Measurements from ENCODE around the gene PRDX5. TPM values are rescaled to one million over a fixed set of nuclear protein-coding genes. Genes with fewer than 3 reads are reported as not detected.

PRDX5 gene
- total and polyA plus RNA-seq, 4 donors, result 66.8 to 201 (median 135) TPM

- TF ChIP-seq, protein P1, sequence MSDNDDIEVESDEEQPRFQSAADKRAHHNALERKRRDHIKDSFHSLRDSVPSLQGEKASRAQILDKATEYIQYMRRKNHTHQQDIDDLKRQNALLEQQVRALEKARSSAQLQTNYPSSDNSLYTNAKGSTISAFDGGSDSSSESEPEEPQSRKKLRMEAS (IDR thresholded peaks at IDR 0.05), result no peak
- no peak for TF ChIP-seq RAD21 (IDR thresholded peaks at IDR 0.05)
- no peak for TF ChIP-seq JUND (IDR thresholded peaks at IDR 0.05)
- no peak for TF ChIP-seq CTCF (IDR thresholded peaks at IDR 0.05; ENCODE audit: low read depth, low read length, missing input control)
- no peak for TF ChIP-seq EGR1 (IDR thresholded peaks at IDR 0.05; ENCODE audit: low read depth in 2 of 2)
- TF ChIP-seq HNF4G (IDR thresholded peaks at IDR 0.05), result no peak
Measured at GRCh38 chr11:64278576-64279190, 39.2 kb upstream of the PRDX5 start (continued).

DNA sequence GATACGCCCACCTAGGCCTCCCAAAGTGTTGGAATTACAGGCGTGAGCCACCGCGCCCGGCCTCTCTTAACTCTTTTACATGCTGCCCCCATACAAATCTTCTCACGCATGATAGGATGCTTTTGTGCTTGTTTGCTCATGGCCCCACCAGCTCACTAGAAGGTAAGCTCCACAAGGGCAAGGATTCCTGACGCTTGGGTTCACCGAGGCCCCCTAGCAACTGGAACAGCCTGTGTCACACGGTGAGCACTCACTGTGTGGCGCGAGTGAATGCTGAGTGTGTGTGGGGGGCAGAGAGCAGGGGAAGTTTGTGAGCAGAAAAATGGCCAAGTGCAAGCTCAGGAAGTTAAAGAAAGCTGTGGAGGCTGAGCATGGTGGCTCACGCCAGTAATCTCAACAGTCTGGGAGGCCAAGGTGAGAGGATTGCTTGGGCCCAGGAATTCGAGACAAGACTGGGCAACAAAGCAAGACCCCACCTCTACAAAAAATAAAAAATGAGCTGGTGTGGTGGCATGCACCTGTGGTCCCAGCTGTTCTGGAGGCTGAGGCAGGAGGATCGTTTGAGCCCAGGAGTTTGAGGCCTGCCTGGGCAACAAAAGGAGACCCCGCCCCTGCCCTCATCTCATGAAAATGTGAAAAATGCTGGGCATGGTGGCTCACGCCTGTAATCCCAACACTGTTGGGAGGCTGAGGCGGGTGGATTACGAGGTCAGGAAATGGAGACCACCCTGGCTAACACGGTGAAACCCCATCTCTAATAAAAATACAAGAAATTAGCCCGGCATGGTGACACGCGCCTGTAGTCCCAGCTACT, 35.8 kb upstream of the PRDX5 start:
- Histone ChIP-seq H3K9ac (ENCODE audit: low read depth in 1 of 2, low read length in 2 of 2) (no peak overlapping the region), H3K9me3 (ENCODE audit: control insufficient read depth in 4 of 4, low read length in 3 of 4) (no peaks in the 10 kb centered on the region), H3K27ac (ENCODE audit: low read depth in 1 of 2, low read length in 2 of 2) (no peak overlapping the region), H3K4me3 (ENCODE audit: low read depth in 1 of 3, low read length in 3 of 3) (no peak overlapping the region), H3K27me3 (ENCODE audit: control insufficient read depth in 4 of 4, insufficient read depth in 4 of 4, low read length in 3 of 4) (no peaks in the 10 kb centered on the region), H3K36me3 (ENCODE audit: control insufficient read depth in 4 of 4, insufficient read depth in 3 of 4, low read depth in 1 of 4, low read length in 3 of 4) (peaks cover 0 to 12% (median 6%) of the 10 kb centered on the region in 4 donors), H3K4me1 (ENCODE audit: control insufficient read depth in 4 of 4, insufficient read depth in 4 of 4, low read length in 3 of 4) (peaks cover 2 to 26% (median 23%) of the 10 kb centered on the region in 4 donors)
- DNase-seq (ENCODE audit: low spot score), result no peak
- WGBS, result 97% methylated on average over 22 of the region's 22 CpGs
- TF ChIP-seq SP1 (IDR thresholded peaks at IDR 0.05), result no peak
- TF ChIP-seq CTCF (IDR thresholded peaks at IDR 0.05; ENCODE audit: low read depth, low read length, missing input control), result no peak
- TF ChIP-seq RXRA (IDR thresholded peaks at IDR 0.05), result no peak
- TF ChIP-seq YY1 (IDR thresholded peaks at IDR 0.05), result no peak
- no peak for TF ChIP-seq FOXA2 (IDR thresholded peaks at IDR 0.05)
- TF ChIP-seq, protein P2, sequence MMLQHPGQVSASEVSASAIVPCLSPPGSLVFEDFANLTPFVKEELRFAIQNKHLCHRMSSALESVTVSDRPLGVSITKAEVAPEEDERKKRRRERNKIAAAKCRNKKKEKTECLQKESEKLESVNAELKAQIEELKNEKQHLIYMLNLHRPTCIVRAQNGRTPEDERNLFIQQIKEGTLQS (IDR thresholded peaks at IDR 0.05), result no peak
- TF ChIP-seq, protein P3, sequence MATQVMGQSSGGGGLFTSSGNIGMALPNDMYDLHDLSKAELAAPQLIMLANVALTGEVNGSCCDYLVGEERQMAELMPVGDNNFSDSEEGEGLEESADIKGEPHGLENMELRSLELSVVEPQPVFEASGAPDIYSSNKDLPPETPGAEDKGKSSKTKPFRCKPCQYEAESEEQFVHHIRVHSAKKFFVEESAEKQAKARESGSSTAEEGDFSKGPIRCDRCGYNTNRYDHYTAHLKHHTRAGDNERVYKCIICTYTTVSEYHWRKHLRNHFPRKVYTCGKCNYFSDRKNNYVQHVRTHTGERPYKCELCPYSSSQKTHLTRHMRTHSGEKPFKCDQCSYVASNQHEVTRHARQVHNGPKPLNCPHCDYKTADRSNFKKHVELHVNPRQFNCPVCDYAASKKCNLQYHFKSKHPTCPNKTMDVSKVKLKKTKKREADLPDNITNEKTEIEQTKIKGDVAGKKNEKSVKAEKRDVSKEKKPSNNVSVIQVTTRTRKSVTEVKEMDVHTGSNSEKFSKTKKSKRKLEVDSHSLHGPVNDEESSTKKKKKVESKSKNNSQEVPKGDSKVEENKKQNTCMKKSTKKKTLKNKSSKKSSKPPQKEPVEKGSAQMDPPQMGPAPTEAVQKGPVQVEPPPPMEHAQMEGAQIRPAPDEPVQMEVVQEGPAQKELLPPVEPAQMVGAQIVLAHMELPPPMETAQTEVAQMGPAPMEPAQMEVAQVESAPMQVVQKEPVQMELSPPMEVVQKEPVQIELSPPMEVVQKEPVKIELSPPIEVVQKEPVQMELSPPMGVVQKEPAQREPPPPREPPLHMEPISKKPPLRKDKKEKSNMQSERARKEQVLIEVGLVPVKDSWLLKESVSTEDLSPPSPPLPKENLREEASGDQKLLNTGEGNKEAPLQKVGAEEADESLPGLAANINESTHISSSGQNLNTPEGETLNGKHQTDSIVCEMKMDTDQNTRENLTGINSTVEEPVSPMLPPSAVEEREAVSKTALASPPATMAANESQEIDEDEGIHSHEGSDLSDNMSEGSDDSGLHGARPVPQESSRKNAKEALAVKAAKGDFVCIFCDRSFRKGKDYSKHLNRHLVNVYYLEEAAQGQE (IDR thresholded peaks at IDR 0.05), result no peak
- TF ChIP-seq TAF1 (conservative IDR thresholded peaks at IDR 0.05), result no peak
